ENCODE results near the gene NOL11. TPM values are rescaled to one million over a fixed set of nuclear protein-coding genes. Genes with fewer than 3 reads are reported as not detected.

NOL11 gene
- total and polyA plus RNA-seq, 2 of the 4 experiments (the other 2 are of a cell fraction) = 26.2 to 58.3 TPM

DNA sequence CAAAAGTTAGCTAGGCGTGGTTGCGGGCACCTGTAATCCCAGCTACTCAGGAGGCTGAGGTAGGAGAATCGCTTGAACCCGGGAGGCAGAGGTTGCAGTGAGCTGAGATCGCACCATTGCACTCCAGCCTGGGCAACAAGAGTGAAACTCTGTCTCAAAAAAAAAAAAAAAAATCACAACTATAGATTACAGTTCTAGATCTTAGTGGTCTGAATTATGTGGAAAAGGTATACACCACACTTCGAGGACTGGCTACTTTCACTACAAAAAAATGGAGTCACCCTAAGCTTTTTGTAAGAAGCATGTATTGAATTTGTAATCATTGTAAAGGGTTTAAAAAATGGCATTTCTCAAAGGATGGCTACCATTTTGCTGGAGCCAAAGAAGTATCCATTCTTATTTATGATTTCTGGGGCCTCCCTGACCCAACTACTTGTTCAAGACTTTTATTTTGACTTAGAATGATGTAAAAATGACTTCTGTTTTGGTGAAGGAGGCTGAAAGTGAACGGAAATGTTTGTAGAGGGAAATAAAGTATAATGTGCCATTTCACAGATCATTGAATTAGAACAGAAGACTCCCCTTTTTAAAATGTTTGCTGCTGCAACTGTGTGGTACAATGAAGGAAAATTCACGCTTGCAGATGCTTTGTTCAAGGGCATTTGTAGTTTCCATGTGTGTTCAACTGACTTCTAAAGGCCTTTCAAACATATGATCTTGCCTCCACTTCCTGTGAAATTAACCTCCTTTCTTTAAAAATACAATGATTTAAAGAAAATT is 37.1 kb upstream of the NOL11 start:
- Histone ChIP-seq H3K9me3 (ENCODE audit: control insufficient read depth, insufficient read depth, low read length) (no peaks in the 10 kb centered on the region), H3K4me3 (ENCODE audit: insufficient read depth, low read depth, low read length) (no peak overlapping the region), H2BK5ac (ENCODE audit: low read depth, low read length, poor library complexity, severe bottlenecking) (no peak overlapping the region), H3K56ac (ENCODE audit: extremely low read depth, insufficient read depth, low read length) (no peak overlapping the region), H3K18ac (ENCODE audit: low read depth, low read length) (no peak overlapping the region), H4K91ac (ENCODE audit: insufficient read depth, low read depth, low read length) (no peak overlapping the region), H2AK5ac (ENCODE audit: low read depth, low read length) (no peak overlapping the region), H3K23ac (ENCODE audit: low read depth, low read length) (no peak overlapping the region), H3K79me1 (ENCODE audit: low read depth in 1 of 2, low read length in 2 of 2) (no peaks in the 10 kb centered on the region), H3K9me1 (ENCODE audit: insufficient read depth, low read length) (no peaks in the 10 kb centered on the region), H3K27me3 (ENCODE audit: control insufficient read depth, insufficient read depth, low read length) (no peaks in the 10 kb centered on the region), H3K36me3 (ENCODE audit: control insufficient read depth, insufficient read depth, low read length) (no peaks in the 10 kb centered on the region), H3K4me2 (ENCODE audit: low read depth, low read length) (no peak overlapping the region), H4K20me1 (ENCODE audit: insufficient read depth, low read length) (no peaks in the 10 kb centered on the region), H3K14ac (replicated peaks; ENCODE audit: low read depth, low read length) (no peak overlapping the region), H3K4me1 (ENCODE audit: control insufficient read depth, insufficient read depth, low read length) (no peaks in the 10 kb centered on the region), H4K8ac (ENCODE audit: low read depth in 2 of 2, low read length in 2 of 2) (no peak overlapping the region), H3K27ac (ENCODE audit: insufficient read depth, low read length) (no peak overlapping the region), H2BK20ac (ENCODE audit: low read depth, low read length) (no peak overlapping the region), H2AK9ac (replicated peaks; ENCODE audit: low read depth, low read length, poor library complexity) (no peak overlapping the region), H3K4ac (ENCODE audit: low read depth, low read length) (no peak overlapping the region), H4K5ac (ENCODE audit: low read depth, low read length) (no peak overlapping the region), H2BK120ac (ENCODE audit: low read depth, low read length) (no peak overlapping the region), H2BK15ac (ENCODE audit: low read depth, low read length) (no peak overlapping the region), H3K9ac (ENCODE audit: low read depth, low read length) (no peak overlapping the region), H2AFZ (replicated peaks; ENCODE audit: low read length, poor library complexity) (no peak overlapping the region)
- BruUV-seq (replicated peaks) = no TSS peak
- CTCF ChIA-PET = no interaction called here
- no peak for TF ChIP-seq RCOR1 (IDR thresholded peaks at IDR 0.05; ENCODE audit: insufficient replicate concordance, low read length)
- intact Hi-C loops (cut with micrococcal nuclease) = loop anchor here (10.0 kb wide), 1 partner anchor 206 kb away; no protein-coding TSS in a partner anchor
- WGBS, 2 experiments (ENCODE audit: extremely low coverage in 2 of 2, insufficient read length in 1 of 2) = 100% methylated on average over 1 of the region's 8 CpGs; no CpG with 5 or more reads in 1 of the 2 experiments
- ATAC-seq (ENCODE audit: low read depth) (no peak), DNase-seq (no peak)
- in situ Hi-C loops (cut with MboI; ENCODE audit: low sequenced_read_pairs) = no loop called here
- dilution Hi-C loops (cut with HindIII; ENCODE audit: low sequenced_read_pairs, unreplicated experiment) = no loop called here
- POLR2A ChIA-PET (ENCODE audit: unreplicated experiment) = no interaction called here
